ENCODE data around the gene TAGAP. TPM values are rescaled to one million over a fixed set of nuclear protein-coding genes. Genes with fewer than 3 reads are reported as not detected.
A peak's percentile ranks its signal among the peaks of the same experiment; 100 is the strongest.

TAGAP gene
- total RNA-seq, 1 donor from 2014 or later = 12.9 TPM

DNA sequence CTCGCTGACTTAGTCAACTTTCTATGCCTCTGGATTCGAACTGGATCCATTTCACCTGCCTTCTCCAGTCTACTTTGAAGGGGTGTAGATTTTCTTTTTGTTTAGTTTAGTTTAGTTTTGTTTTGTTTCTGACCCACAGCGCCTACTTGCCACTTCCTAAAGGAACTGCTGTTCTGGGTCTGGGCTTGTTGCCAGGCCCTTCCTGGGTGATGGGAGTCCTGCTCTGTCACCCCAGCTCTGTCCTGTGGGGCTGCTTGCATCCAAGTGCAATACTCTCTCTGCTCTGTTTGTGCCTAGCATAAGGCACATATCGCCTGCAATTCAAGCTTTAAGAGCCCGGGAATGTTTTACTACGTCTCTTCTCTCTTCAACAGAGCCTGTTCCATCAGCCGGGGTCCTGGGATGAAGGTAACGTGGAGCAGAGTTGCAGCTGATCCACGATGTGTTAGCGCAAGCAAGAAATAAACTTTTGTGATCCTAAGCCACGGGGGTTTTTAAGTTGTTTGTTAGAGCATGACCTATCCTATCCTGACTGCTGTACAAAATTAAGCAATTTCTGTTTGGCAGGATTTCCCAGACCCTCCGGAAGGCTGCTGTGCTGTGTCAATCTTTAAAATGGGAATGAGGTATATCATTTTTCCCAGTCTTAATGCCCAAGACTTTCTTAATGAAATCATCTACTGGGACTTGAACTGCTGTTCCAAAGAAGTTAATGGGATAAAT lies 30.9 kb upstream of the TAGAP start:
- Histone ChIP-seq H3K4me1 (no peaks in the 10 kb centered on the region), H3K36me3 (no peaks in the 10 kb centered on the region), H3K27me3 (no peaks in the 10 kb centered on the region), H3K27ac (no peak overlapping the region), H3K4me3 (no peak overlapping the region), H3K9me3 (no peaks in the 10 kb centered on the region)
- TF ChIP-seq, protein P1, sequence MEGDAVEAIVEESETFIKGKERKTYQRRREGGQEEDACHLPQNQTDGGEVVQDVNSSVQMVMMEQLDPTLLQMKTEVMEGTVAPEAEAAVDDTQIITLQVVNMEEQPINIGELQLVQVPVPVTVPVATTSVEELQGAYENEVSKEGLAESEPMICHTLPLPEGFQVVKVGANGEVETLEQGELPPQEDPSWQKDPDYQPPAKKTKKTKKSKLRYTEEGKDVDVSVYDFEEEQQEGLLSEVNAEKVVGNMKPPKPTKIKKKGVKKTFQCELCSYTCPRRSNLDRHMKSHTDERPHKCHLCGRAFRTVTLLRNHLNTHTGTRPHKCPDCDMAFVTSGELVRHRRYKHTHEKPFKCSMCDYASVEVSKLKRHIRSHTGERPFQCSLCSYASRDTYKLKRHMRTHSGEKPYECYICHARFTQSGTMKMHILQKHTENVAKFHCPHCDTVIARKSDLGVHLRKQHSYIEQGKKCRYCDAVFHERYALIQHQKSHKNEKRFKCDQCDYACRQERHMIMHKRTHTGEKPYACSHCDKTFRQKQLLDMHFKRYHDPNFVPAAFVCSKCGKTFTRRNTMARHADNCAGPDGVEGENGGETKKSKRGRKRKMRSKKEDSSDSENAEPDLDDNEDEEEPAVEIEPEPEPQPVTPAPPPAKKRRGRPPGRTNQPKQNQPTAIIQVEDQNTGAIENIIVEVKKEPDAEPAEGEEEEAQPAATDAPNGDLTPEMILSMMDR (IDR thresholded peaks at IDR 0.05) = no peak
- ATAC-seq (no peak), DNase-seq (no peak)
- intact Hi-C loops (cut with DNase I) = no loop called here

DNA sequence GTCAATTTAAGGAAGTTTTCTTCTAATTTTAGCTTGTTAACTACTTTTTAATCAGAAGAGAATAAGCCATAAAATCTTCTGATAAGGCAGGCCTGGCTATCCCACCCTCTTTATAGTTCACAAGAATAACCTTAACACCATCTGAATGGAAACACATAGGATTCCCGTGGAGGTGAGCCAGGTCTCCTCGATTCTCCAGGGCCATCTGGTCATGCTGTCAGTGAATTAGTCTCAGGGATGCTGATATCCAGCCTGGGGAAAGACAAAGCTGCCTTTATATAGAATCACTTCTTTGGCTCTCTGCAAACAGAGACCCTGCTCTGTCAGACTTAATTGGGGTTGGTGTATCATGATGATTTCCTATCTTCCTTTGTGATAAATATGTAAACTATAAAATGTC lies 30.1 kb upstream of the TAGAP start:
- H3K4me1 ChIP-seq = no peaks in the 10 kb centered on the region
- no peak for ATAC-seq
- no peak overlapping the region for H3K4me3 ChIP-seq
- H3K27me3 ChIP-seq = no peaks in the 10 kb centered on the region
- DNase-seq = no peak
- intact Hi-C loops (cut with DNase I) = no loop called here
- H3K36me3 ChIP-seq = no peaks in the 10 kb centered on the region
- TF ChIP-seq, protein P1 (IDR thresholded peaks at IDR 0.05) = no peak
- H3K27ac ChIP-seq = no peak overlapping the region
- no peaks in the 10 kb centered on the region for H3K9me3 ChIP-seq

DNA sequence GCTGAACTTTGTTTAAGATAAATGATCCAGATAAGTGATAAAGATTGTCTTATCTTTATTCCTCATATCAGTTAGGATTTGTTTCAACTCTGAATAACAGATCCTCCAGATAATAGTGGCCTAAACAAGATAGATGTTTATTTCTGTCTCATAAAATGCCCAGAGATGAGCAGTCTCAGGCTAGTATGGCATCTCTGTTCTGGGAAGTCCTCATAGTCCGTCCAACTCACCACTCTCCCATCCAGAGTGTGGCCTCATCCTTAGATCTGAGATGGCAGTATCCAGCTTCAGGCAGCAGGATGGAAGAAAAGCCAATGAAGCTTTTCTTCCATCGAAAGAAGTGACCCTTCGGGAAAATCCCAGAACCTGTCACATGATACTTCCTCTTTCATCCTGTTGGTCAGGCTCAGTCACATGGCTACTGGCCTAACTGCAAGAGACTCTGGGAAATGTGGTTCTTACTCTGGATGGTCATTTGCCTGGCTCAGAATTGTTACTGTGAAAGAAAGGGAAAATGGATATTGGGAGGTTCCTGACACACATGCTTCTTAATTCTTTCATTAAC lies 29.4 kb upstream of the TAGAP start:
- intact Hi-C loops (cut with DNase I) = no loop called here
- ATAC-seq = peak; percentile 71

DNA sequence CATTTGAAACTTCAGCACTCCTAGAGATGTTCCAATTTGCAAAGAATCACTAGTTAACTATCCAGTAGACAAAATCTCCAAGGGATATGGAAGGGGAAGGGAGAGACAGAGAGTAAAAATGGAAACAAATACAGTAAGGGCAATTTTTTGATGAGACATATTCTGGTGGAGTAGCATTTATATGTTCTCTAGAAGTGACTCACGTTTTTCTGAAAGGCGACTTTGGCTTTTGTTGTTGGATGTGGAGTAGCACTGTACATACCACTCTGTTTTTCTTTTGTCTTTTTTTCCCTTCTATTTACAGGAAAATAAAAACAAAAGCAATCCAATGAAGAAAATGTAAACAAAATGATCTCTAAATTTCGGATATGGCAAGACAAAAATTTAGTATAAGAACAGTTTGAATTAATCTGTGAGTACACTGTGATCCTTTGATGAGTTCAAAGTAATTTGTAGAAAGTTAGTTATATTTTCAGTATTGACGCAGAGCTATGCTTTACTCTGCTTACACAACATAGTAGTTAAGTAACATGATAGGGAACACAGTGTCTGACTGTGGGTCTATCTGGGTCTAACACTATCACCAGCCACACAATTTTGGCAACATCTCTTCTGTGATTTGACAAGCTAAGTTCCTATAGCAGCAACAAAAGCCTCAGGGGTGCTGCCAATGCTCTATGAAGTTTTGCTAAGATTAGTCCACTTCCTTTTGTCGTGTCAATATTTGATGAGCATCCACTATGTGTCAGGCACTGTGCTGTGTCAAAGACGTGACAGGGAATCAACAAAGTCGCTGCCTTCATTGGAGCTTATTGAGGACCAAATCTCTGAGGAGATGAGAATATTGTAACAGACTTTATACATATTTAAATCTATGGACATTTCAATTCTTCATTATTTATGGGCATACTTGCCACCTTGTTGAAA lies 27.3 kb upstream of the TAGAP start:
- Histone ChIP-seq H3K9me3 (no peaks in the 10 kb centered on the region), H3K27ac (no peak overlapping the region), H3K27me3 (no peaks in the 10 kb centered on the region), H3K36me3 (no peaks in the 10 kb centered on the region), H3K4me1 (no peaks in the 10 kb centered on the region), H3K4me3 (no peak overlapping the region)
- intact Hi-C loops (cut with DNase I) = no loop called here
- DNase-seq (no peak), ATAC-seq (no peak)
- TF ChIP-seq, protein P1 (IDR thresholded peaks at IDR 0.05) = no peak

More for the DNA sequence above, 29.4 kb upstream of the TAGAP start:
- TF ChIP-seq, protein P1 (IDR thresholded peaks at IDR 0.05) = no peak
- peak overlapping the region; percentile 17 for H3K4me3 ChIP-seq
- no peaks in the 10 kb centered on the region for H3K27me3 ChIP-seq
- no peaks in the 10 kb centered on the region for H3K9me3 ChIP-seq
- no peaks in the 10 kb centered on the region for H3K4me1 ChIP-seq
- DNase-seq = no peak
- H3K36me3 ChIP-seq = no peaks in the 10 kb centered on the region
- no peak overlapping the region for H3K27ac ChIP-seq

DNA sequence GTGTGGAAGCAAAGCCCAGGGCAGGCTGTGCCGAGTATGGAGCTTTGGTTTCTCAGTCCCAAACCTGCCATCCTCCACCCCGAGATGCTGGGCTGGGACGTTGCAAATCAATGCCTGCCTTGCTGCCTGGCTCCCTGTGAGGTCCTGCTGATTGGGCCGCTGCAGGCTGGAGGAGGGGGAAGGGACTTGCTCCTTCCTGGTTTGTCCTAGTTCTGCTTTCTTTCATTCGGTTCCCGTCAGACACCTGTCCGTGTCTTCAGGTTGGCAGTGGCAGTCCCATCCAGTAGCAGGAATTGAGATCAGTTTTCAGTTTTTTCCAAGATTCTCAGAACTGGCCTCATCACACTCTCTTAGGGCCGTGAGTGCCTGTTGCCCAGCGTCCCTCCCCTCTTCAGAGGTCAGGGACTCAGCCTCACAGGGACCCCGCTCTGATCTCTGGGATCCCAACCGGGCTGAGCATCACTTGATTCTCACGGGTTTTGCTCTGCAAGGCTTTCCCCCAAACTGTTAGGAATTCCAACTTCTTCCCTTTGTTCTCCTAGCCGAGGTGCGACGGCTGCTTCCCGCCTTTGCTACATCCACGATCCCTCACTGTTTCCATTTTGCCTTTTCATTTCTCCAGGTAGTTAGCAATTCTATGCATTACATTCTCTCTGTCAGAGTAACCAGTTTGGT lies 24.2 kb upstream of the TAGAP start:
- peak; percentile 55 for ATAC-seq
- H3K9me3 ChIP-seq = no peaks in the 10 kb centered on the region
- H3K27ac ChIP-seq = no peak overlapping the region
- TF ChIP-seq, protein P1 (IDR thresholded peaks at IDR 0.05) = no peak
- intact Hi-C loops (cut with DNase I) = no loop called here
- no peaks in the 10 kb centered on the region for H3K27me3 ChIP-seq
- no peak overlapping the region for H3K4me3 ChIP-seq
- no peaks in the 10 kb centered on the region for H3K36me3 ChIP-seq
- DNase-seq = no peak
- no peaks in the 10 kb centered on the region for H3K4me1 ChIP-seq

All from upper lobe of right lung (tissue), 1 donor.